NCI-H345 treated with DMSO at 0.1 percent for 48 hours (cell line): ENCODE measurements around the gene UGT1A9.
"Not testable (repeated sequence)": the region's sequence is repeated elsewhere in the genome, so short reads cannot be mapped to it uniquely, and the experiment has no call there.

ENCODE experiments used
- DNase-seq: peaks from one replicate; lab custom pipeline; 2025; ENCODE audit not compliant: unreplicated experiment; lab: John Stamatoyannopoulos, UW

UGT1A9 gene

GRCh38 chr2:233671290-233672161 lies at the start of gene UGT1A9:
Gene UGT1A9, plus strand, starts transcription at chr2:233671898. Its CDS starts 37 bp downstream, at chr2:233671935.
- no peak for DNase-seq

GRCh38 chr2:233627331-233628025 lies 44.2 kb upstream of the UGT1A9 start:
- no peak for DNase-seq

GRCh38 chr2:233636306-233636705 lies 35.4 kb upstream of the UGT1A9 start, which contains the start of gene UGT1A10:
Gene UGT1A10, plus strand, starts transcription at chr2:233636448. Its CDS starts 75 bp downstream, at chr2:233636523.
- DNase-seq: not testable (repeated sequence)

GRCh38 chr2:233638836-233639235 lies 32.9 kb upstream of the UGT1A9 start:
- no peak for DNase-seq

- DNase-seq: no peak
These were observed 31.8 kb upstream of the UGT1A9 start for GRCh38 chr2:233639860-233640259.

- DNase-seq: no peak
These were observed 28.6 kb upstream of the UGT1A9 start for GRCh38 chr2:233643128-233643527.

GRCh38 chr2:233646033-233646432 lies 25.7 kb upstream of the UGT1A9 start:
- not testable (repeated sequence) for DNase-seq

GRCh38 chr2:233650981-233651380 lies 20.7 kb upstream of the UGT1A9 start:
- DNase-seq: no peak

GRCh38 chr2:233651430-233651829 lies 20.3 kb upstream of the UGT1A9 start:
- no peak for DNase-seq

GRCh38 chr2:233654501-233654900 lies 17.2 kb upstream of the UGT1A9 start:
- DNase-seq: no peak

GRCh38 chr2:233655043-233655442 lies 16.7 kb upstream of the UGT1A9 start:
- no peak for DNase-seq

- DNase-seq: not testable (repeated sequence)
These were observed 15.8 kb upstream of the UGT1A9 start for GRCh38 chr2:233655943-233656342.

- no peak for DNase-seq
These were observed 15.3 kb upstream of the UGT1A9 start for GRCh38 chr2:233656443-233656842.

- DNase-seq: no peak
These were observed 13.1 kb upstream of the UGT1A9 start for GRCh38 chr2:233658610-233659009.

- DNase-seq: no peak
These were observed 7.8 kb upstream of the UGT1A9 start for GRCh38 chr2:233663911-233664310.

GRCh38 chr2:233668605-233669260 lies 3.0 kb upstream of the UGT1A9 start:
- no peak for DNase-seq

GRCh38 chr2:233672886-233673285 lies 1.2 kb downstream of the UGT1A9 start:
- no peak for DNase-seq

GRCh38 chr2:233673896-233674295 lies 2.2 kb downstream of the UGT1A9 start:
- no peak for DNase-seq

- DNase-seq: no peak
These were observed 2.6 kb downstream of the UGT1A9 start for GRCh38 chr2:233674314-233674713.

GRCh38 chr2:233674995-233675394 lies 3.3 kb downstream of the UGT1A9 start:
- no peak for DNase-seq

GRCh38 chr2:233676046-233676445 lies 4.3 kb downstream of the UGT1A9 start:
- DNase-seq: no peak

- no peak for DNase-seq
These were observed 7.5 kb downstream of the UGT1A9 start for GRCh38 chr2:233679196-233679595.
